Pancreas (tissue), 10 donors: Measurements from ENCODE around the gene TTC38. TPM values are rescaled to one million over a fixed set of nuclear protein-coding genes. Genes with fewer than 3 reads are reported as not detected.

Source experiments
- ATAC-seq, 4 donors: fragments of 200-7000 bp; cut with Tn5 transposase; one replicate each; pipeline versions ENCODE4 v1.8.0 to v1.9.1; 2020; ENCODE audit warnings: mild to moderate bottlenecking in 4 of 4, moderate library complexity in 4 of 4
- DNase-seq, 6 donors: peaks; one replicate each; pipeline ENCODE4 v3.0.0-alpha.2; 2020
- FAIRE-seq: peaks from 2 replicates; lab custom pipeline; 2012; peaks lifted over from hg19 to GRCh38; lab: Jason Lieb, UNC
- H3K27ac ChIP-seq, 4 donors: fragments of 200-600 bp; sonication (generic); 1 replicate in 3 of 4; 2 replicates in 1 of 4; pipeline versions ENCODE4 v1.5.0 to v1.8.0; 2020
- H3K27me3 ChIP-seq, 4 donors: fragments of 200-600 bp; one replicate each; pipeline ENCODE4 v1.8.0; 2021
- H3K36me3 ChIP-seq, 3 donors: fragments of 200-600 bp; sonication (generic) in 1 of 3; one replicate each; pipeline versions ENCODE4 v1.5.0 to v1.8.0; 2020 to 2021
- H3K4me1 ChIP-seq, 3 donors: fragments of 200-600 bp; one replicate each; pipeline ENCODE4 v1.8.0; 2021
- H3K4me3 ChIP-seq, 4 donors: fragments of 200-600 bp; sonication (generic) in 2 of 4; one replicate each; pipeline versions ENCODE4 v1.5.0 to v1.8.0; 2020 to 2021
- H3K9me3 ChIP-seq, 4 donors: fragments of 200-600 bp; one replicate each; pipeline ENCODE4 v1.8.0; 2021
- CTCF ChIP-seq, 4 donors: fragments of 200-600 bp; sonication (generic) in 3 of 4; IDR thresholded peaks; one replicate each; pipeline versions ENCODE4 v1.5.0 to v1.8.0; 2021; ENCODE audit warnings: antibody characterized with exemption in 4 of 4
- WGBS, 2 donors: extraction: QIAGEN DNeasy Blood & Tissue Kit; methylation state at CpG; one replicate each; pipeline ENCODE4 v1.1.7; 2013; 5-methylcytosine and 5-hydroxymethylcytosine counted together
- intact Hi-C, 3 donors: fragments of 100-400 bp; cut with DNase I; formaldehyde crosslinking; loops; one replicate each; pipeline versions ENCODE4 v1.11.1 to v1.14.2; 2022
- polyA plus RNA-seq, 2 donors: library from polyadenylated mRNA; stranded (reverse); fragments of 200-250 nt; gene quantifications; one replicate each; pipeline ENCODE4 v1.2.3, GENCODE V29; 2013
- total RNA-seq, 6 donors: library from RNA; stranded (reverse); fragmentation: NEBNext Ultra II Directional in 4 of 6; extraction: Animal tissue kit (Norgen Biotek cat#: 25700) in 4 of 6; gene quantifications; one replicate each; pipeline versions ENCODE4 v1.2.1 to v1.2.4, GENCODE V29; 2021 to 2023
- donor health status: healthy with polysubstance abuse.
- donor health status: DM: no; HTN: no; CAD: no; lungs with moderate emphysema.
- donor health status: DM: no; HTN: no; CAD: no.
- donor health status: control.
- donor health status: control.
- donor health status: Bipolar disorder and iron deficiency.
- donor health status: DM: yes; HTN: yes; CAD: no.
- donor health status: DM: no; HTN: no; CAD: no.
- donor health status: DM: no; HTN: no; CAD: no.
- donor health status: DM: yes; HTN: yes; CAD: no.

The TTC38 gene
- total and polyA plus RNA-seq, 8 donors = 18.6 to 32.8 (median 23.3) TPM

GRCh38 chr22:46335201-46336118, 67.7 kb downstream of the TTC38 start, which contains the start of gene TRMU:
Gene TRMU (plus strand): TSS chr22:46335714. CDS start chr22:46335765, 51 bp downstream.
- H3K9me3 ChIP-seq = no peaks in the 10 kb centered on the region
- H3K27me3 ChIP-seq = no peaks in the 10 kb centered on the region
- peak within 1 kb of the TSS; percentile 53 to 96 (median 86) for H3K4me3 ChIP-seq
- intact Hi-C loops = loop anchor here in 1 of 3 donors (10.0 kb wide), 1 partner anchor 321 kb away; no protein-coding TSS in a partner anchor
- FAIRE-seq = no peak
- H3K27ac ChIP-seq = peak within 1 kb of the TSS; percentile 75 to 91 (median 87)
- peaks cover 0 to 11% (median 5%) of the 10 kb centered on the region in 3 donors for H3K4me1 ChIP-seq
- no peak for TF ChIP-seq CTCF (IDR thresholded peaks at IDR 0.05)
- ATAC-seq = peak; percentile 94 to 97 (median 96)
- WGBS, 2 donors = 1 to 2% methylated on average over 73 to 93 of the region's 93 CpGs
- DNase-seq = peak; percentile 81 to 95 (median 88)
- peaks cover 0 to 22% (median 19%) of the 10 kb centered on the region in 3 donors for H3K36me3 ChIP-seq

DNA sequence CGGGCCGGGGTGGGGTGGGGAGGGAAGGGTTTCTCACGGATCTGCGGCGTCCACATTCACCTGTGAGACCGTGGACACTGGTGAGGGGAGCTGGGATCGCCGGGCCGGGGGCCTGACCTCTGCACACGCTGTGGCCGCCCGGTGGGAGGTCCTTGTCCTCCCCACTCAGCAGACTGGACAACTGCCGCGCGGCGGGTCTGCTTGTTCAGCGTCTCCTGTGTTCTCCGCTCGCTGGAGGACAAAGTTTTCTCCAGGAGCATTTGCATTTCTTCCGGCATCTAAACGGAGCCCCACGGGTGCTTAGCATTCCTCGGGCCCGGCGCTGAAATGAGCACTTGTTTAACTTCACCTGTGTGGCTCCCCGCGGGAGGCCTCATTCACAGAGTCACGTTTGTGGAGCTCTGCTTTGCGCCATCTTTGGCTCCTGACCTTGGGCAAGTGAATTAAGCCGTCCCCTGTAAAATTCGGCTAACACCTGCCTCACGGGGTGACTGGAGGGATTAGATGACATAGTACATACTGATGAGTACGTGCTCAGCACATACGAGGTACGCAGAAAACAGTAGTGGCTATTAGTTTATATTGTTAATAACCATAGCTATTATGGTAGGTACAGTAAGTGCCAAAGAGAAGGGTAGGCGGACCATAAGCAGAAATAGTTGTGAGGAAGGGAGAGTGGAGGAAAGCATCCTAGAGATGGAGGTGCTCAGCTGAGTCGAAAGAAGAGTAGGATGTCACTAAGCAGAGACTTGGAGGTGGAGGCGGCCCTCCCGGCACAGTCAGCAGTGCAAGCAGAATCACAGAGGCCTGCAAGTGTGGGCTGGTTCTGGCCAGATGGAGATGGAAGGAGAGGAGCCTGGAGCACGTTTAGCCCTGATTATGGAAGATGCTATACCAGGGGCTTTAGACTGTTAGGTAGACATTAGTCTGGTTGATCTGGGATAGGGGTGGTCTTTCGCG, 68.6 kb downstream of the TTC38 start:
- Histone ChIP-seq H3K4me3 (peak overlapping the region; percentile 53 to 96 (median 86)), H3K4me1 (peaks cover 0 to 11% (median 5%) of the 10 kb centered on the region in 3 donors), H3K36me3 (peaks cover 3 to 22% (median 19%) of the 10 kb centered on the region in 3 donors), H3K9me3 (no peaks in the 10 kb centered on the region), H3K27me3 (no peaks in the 10 kb centered on the region), H3K27ac (peak overlapping the region; percentile 75 to 91 (median 87))
- no peak for FAIRE-seq
- TF ChIP-seq CTCF (IDR thresholded peaks at IDR 0.05) = no peak
- 4 to 5% methylated on average over 42 of the region's 42 CpGs for WGBS, 2 donors
- intact Hi-C loops = loop anchor here in 1 of 3 donors (10.0 kb wide), 1 partner anchor 322 kb away; no protein-coding TSS in a partner anchor
- DNase-seq = peak in 3 of 6 donors; percentile 48 to 76 (median 56)
- peak; percentile 32 to 63 (median 60) for ATAC-seq

- intact Hi-C loops = loop anchor here in 1 of 3 donors (10.0 kb wide), 1 partner anchor 323 kb away; no protein-coding TSS in a partner anchor
- ATAC-seq (no peak), FAIRE-seq (no peak), DNase-seq (peak in 2 of 6 donors; percentile 20 to 38)
- TF ChIP-seq CTCF (IDR thresholded peaks at IDR 0.05) = no peak
- peaks cover 0 to 11% (median 5%) of the 10 kb centered on the region in 3 donors for H3K4me1 ChIP-seq
- no peak overlapping the region for H3K27ac ChIP-seq
- H3K9me3 ChIP-seq = no peaks in the 10 kb centered on the region
- no peak overlapping the region for H3K4me3 ChIP-seq
- no peaks in the 10 kb centered on the region for H3K27me3 ChIP-seq
- 45 to 75% methylated on average over 9 of the region's 9 CpGs for WGBS, 2 donors
- H3K36me3 ChIP-seq = peaks cover 3 to 22% (median 19%) of the 10 kb centered on the region in 3 donors
These were observed 70.1 kb downstream of the TTC38 start for GRCh38 chr22:46337870-46338269.

GRCh38 chr22:46338636-46339035, 70.8 kb downstream of the TTC38 start:
- TF ChIP-seq CTCF (IDR thresholded peaks at IDR 0.05) = no peak
- H3K4me1 ChIP-seq = peaks cover 0 to 11% (median 5%) of the 10 kb centered on the region in 3 donors
- H3K4me3 ChIP-seq = no peak overlapping the region
- H3K27me3 ChIP-seq = no peaks in the 10 kb centered on the region
- no peak for ATAC-seq
- H3K36me3 ChIP-seq = peaks cover 3 to 25% (median 19%) of the 10 kb centered on the region in 3 donors
- WGBS, 2 donors = 82 to 88% methylated on average over 8 of the region's 8 CpGs
- no peak for FAIRE-seq
- intact Hi-C loops = loop anchor here in 1 of 3 donors (10.0 kb wide), 1 partner anchor 324 kb away; no protein-coding TSS in a partner anchor
- DNase-seq = peak in 2 of 6 donors; percentile 4 to 23
- no peaks in the 10 kb centered on the region for H3K9me3 ChIP-seq
- H3K27ac ChIP-seq = no peak overlapping the region
